BLaER1 (cell line): ENCODE results near the gene CCSER1.

Experiments used
- H3K27ac ChIP-seq: shearing (Covaris generic); formaldehyde crosslinking; 2 replicates; pipeline ENCODE4 v1.8.1; 2022
- H3K27me3 ChIP-seq: shearing (Covaris generic); formaldehyde crosslinking; 2 replicates; pipeline ENCODE4 v1.8.1; 2022
- H3K36me3 ChIP-seq: shearing (Covaris generic); formaldehyde crosslinking; 2 replicates; pipeline ENCODE4 v1.8.1; 2022
- H3K4me1 ChIP-seq: shearing (Covaris generic); formaldehyde crosslinking; 2 replicates; pipeline ENCODE4 v1.8.1; 2022
- H3K4me2 ChIP-seq: shearing (Covaris generic); formaldehyde crosslinking; 2 replicates; pipeline ENCODE4 v1.8.1; 2022
- H3K4me3 ChIP-seq: shearing (Covaris generic); formaldehyde crosslinking; 2 replicates; pipeline ENCODE4 v1.8.1; 2022
- H3K9ac ChIP-seq: shearing (Covaris generic); formaldehyde crosslinking; 2 replicates; pipeline ENCODE4 v1.8.1; 2022
- H3K9me3 ChIP-seq: shearing (Covaris generic); formaldehyde crosslinking; 2 replicates; pipeline ENCODE4 v1.8.1; 2022
- H4K20me1 ChIP-seq: shearing (Covaris generic); formaldehyde crosslinking; 2 replicates; pipeline ENCODE4 v1.8.1; 2022
- Cebpa-rat ChIP-seq: shearing (Covaris generic); IDR thresholded peaks from 2 replicates; pipeline ENCODE4 v1.8.1; 2022

The CCSER1 gene

DNA sequence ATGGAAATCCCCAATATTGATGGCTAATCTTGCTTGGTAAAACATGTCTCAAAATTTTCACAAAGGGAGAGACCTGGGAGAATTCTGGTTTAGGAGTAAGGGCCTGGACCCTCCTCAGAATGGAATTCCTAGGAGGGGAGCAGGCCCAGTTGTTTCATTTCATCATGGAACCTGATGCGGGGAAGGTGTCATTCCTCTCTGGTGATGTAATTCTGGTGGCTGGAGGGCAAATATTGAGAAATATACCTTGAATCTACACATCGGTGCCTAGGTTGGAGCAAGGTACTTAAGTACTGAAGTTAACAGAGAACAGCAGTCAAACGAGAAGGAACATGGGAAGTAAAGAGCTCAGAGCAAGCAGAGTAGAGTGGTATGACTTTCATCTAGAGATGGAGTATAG lies 23.2 kb upstream of the CCSER1 start:
- Histone ChIP-seq H3K4me1 (no peaks in the 10 kb centered on the region), H3K27ac (no peak overlapping the region), H3K9ac (no peak overlapping the region), H3K36me3 (no peaks in the 10 kb centered on the region), H3K4me2 (no peak overlapping the region), H3K9me3 (no peaks in the 10 kb centered on the region), H4K20me1 (no peaks in the 10 kb centered on the region), H3K27me3 (no peaks in the 10 kb centered on the region), H3K4me3 (no peak overlapping the region)
- no peak for TF ChIP-seq Cebpa-rat

DNA sequence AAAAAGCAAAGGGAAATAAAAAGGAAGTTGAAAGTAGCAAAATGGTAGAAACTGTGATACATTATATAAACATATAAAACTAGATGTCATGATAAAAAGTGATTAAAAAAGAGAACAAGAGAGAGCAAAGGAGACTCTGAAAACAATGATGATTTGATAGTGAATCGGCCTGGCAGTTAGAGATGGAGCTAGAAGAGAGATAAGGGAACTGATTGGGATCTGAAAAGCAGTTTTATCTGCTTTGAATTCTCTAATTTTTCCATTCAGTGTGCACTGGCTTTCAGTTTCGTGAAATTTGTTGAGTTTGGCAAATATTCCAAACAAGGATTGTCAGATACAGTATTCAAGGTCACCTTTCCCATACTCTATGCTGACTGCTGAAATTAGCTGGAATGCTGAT lies 21.9 kb upstream of the CCSER1 start:
- no peaks in the 10 kb centered on the region for H3K4me1 ChIP-seq
- TF ChIP-seq Cebpa-rat = no peak
- H3K4me3 ChIP-seq = no peak overlapping the region
- no peaks in the 10 kb centered on the region for H3K36me3 ChIP-seq
- no peak overlapping the region for H3K27ac ChIP-seq
- H4K20me1 ChIP-seq = no peaks in the 10 kb centered on the region
- H3K9ac ChIP-seq = no peak overlapping the region
- no peaks in the 10 kb centered on the region for H3K27me3 ChIP-seq
- no peak overlapping the region for H3K4me2 ChIP-seq
- H3K9me3 ChIP-seq = no peaks in the 10 kb centered on the region

DNA sequence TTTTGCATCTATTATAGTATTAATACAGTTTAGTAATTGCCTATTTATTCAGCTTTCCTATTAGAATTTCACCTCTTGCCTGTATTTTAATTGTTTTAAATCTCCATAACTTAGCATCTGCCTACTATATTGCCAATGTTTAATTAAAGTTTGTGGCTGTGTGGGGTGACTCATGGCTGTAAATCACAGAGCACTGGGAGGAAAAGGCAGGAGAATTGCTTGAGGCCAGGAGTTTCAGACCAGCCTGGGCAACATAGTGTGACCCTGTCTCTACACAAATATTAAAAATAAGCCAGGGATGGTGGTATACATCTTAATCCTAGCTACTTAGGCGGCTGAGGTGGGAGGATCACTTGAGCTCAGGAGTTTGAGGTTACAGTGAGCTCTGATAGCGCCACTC lies 14.5 kb upstream of the CCSER1 start:
- H4K20me1 ChIP-seq = no peaks in the 10 kb centered on the region
- no peak for TF ChIP-seq Cebpa-rat
- no peak overlapping the region for H3K4me3 ChIP-seq
- H3K9me3 ChIP-seq = no peaks in the 10 kb centered on the region
- H3K9ac ChIP-seq = no peak overlapping the region
- no peak overlapping the region for H3K4me2 ChIP-seq
- no peak overlapping the region for H3K27ac ChIP-seq
- H3K27me3 ChIP-seq = no peaks in the 10 kb centered on the region
- no peaks in the 10 kb centered on the region for H3K36me3 ChIP-seq
- H3K4me1 ChIP-seq = no peaks in the 10 kb centered on the region

DNA sequence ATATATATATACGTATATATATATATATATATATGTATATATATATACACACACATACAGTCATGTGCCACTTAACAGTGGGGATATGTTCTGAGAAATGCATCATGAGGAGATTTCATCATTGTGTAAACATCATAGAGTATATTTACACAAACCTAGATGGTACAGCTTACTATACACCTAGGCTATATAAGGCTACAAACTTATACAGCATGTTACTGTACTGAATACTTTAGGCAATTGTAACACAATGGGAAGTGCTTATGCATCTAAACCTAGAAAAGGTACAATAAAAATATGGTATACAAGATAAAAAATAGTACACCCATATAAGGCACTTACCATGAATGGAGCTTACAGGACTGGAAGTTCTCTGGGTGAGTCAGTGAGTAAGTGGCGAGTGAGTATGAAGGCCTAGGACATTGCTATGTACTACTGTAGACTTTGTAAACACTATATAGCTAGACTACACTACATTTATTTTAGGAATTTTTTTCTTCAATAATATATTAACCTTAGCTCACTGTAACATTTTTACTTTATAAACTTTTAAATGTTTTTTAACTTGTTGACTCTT lies 13.2 kb upstream of the CCSER1 start:
- TF ChIP-seq Cebpa-rat = no peak
- H3K4me2 ChIP-seq = no peak overlapping the region
- H3K27ac ChIP-seq = no peak overlapping the region
- no peaks in the 10 kb centered on the region for H3K9me3 ChIP-seq
- H3K27me3 ChIP-seq = no peaks in the 10 kb centered on the region
- no peaks in the 10 kb centered on the region for H3K36me3 ChIP-seq
- no peak overlapping the region for H3K4me3 ChIP-seq
- no peak overlapping the region for H3K9ac ChIP-seq
- no peaks in the 10 kb centered on the region for H4K20me1 ChIP-seq
- H3K4me1 ChIP-seq = no peaks in the 10 kb centered on the region

DNA sequence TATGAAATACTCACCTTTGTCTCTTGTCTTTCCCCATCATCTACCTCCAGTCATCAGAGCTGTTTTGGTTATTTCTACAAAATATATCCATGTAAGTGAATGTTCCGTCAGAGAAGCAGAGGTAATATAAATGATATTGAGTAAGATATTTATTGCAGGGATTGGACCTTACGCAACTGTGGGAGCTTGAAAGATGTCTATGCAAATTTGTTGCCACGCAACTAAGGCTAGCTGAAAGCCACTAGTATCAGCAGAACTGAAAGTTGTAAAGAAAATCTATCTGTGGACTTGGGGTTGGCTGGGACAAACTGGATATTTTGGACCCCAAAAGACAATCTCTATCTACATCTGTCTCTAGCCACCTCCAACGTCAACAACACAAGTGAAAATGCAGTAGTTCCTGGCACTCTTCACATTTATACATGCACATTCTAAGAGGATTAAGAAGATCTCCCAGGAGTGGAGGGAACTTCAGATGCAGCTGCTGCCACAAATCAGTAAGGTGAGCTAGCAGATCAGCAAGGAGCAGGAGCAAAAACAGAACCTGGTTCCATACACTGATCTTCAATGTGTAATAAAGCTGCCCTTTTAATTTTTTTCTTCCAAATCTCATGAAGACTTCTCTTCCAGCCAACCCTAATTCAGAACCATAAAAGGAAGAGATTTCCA lies 8.5 kb upstream of the CCSER1 start:
- no peaks in the 10 kb centered on the region for H3K27me3 ChIP-seq
- H3K4me1 ChIP-seq = no peaks in the 10 kb centered on the region
- no peak overlapping the region for H3K9ac ChIP-seq
- H3K27ac ChIP-seq = no peak overlapping the region
- no peaks in the 10 kb centered on the region for H3K9me3 ChIP-seq
- no peak overlapping the region for H3K4me3 ChIP-seq
- H4K20me1 ChIP-seq = no peaks in the 10 kb centered on the region
- no peaks in the 10 kb centered on the region for H3K36me3 ChIP-seq
- TF ChIP-seq Cebpa-rat = no peak
- no peak overlapping the region for H3K4me2 ChIP-seq

DNA sequence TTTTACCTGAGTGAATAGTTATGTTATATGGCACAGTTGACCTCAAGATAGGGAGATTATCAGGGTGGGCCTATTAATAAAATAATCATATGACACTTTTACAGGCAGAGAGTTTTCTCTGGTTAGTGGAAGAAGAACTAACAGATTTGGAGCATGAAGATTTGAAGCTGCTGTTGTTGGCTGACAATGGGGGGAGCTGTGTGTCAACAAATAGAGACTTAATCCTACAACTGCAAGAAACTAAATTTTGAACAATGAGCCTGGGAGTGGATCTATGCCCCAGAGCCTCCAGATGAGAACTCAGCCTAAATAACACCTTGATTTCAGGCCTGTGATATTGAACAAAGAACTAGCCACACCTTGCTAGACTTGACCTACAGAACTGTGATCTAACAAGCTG lies 7.2 kb upstream of the CCSER1 start:
- Histone ChIP-seq H3K27me3 (no peaks in the 10 kb centered on the region), H3K36me3 (no peaks in the 10 kb centered on the region), H3K4me3 (no peak overlapping the region), H4K20me1 (no peaks in the 10 kb centered on the region), H3K4me2 (no peak overlapping the region), H3K27ac (no peak overlapping the region), H3K9me3 (no peaks in the 10 kb centered on the region), H3K9ac (no peak overlapping the region), H3K4me1 (no peaks in the 10 kb centered on the region)
- no peak for TF ChIP-seq Cebpa-rat

DNA sequence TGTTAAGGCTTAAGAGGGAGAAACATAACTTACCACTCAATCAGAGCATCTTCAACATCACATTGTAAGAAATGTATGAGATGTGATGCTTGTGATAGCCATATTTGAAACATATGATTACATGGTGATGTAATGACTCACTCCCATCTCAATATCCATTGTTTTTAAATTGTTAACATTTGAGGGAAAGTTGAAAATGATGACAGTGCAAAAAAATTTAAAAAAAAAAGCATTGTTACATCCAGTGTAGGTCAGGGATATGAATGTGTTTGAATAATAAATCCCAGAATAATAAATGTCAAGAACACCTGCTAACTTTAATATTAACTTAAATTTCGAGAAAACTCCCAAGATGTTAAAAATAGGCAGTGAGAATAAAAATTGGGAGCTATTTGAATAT lies 6.4 kb upstream of the CCSER1 start:
- Histone ChIP-seq H3K27ac (no peak overlapping the region), H3K4me3 (no peak overlapping the region), H3K27me3 (no peaks in the 10 kb centered on the region), H4K20me1 (no peaks in the 10 kb centered on the region), H3K9me3 (no peaks in the 10 kb centered on the region), H3K9ac (no peak overlapping the region), H3K4me2 (no peak overlapping the region), H3K36me3 (no peaks in the 10 kb centered on the region), H3K4me1 (no peaks in the 10 kb centered on the region)
- TF ChIP-seq Cebpa-rat = no peak

DNA sequence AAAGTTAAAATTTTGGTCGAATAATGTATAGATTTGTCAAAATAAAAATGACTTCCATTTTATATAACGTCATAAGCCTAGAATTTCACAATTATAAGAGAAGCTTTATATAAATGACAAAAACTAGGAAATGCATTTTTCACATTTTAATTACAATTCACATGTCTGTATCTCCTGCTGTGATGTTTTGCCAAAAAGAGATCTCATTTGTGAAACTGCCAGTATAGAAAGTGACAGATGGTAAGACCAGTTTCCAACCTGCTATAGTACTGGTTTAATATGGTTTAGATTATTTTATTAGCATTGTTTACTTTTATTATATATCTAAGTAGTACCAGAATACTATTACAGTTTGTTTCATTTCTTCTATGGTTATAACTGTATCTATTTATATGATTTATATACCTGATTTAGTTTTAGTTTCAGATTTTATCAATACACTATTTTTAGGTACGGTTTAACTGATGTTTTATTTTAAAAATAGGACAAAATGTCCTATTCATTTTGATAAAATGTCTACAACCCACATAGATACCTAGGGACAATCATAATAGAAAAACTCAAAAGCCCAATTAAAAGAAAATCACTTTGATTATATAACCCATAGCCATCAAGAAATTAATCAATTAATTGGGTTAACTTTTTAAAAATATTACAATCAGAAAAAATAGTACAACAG lies 5.4 kb upstream of the CCSER1 start:
- no peaks in the 10 kb centered on the region for H3K27me3 ChIP-seq
- H3K4me1 ChIP-seq = no peaks in the 10 kb centered on the region
- no peak overlapping the region for H3K4me3 ChIP-seq
- no peaks in the 10 kb centered on the region for H3K36me3 ChIP-seq
- no peak overlapping the region for H3K9ac ChIP-seq
- no peak overlapping the region for H3K27ac ChIP-seq
- no peaks in the 10 kb centered on the region for H3K9me3 ChIP-seq
- H4K20me1 ChIP-seq = no peaks in the 10 kb centered on the region
- H3K4me2 ChIP-seq = no peak overlapping the region
- no peak for TF ChIP-seq Cebpa-rat

DNA sequence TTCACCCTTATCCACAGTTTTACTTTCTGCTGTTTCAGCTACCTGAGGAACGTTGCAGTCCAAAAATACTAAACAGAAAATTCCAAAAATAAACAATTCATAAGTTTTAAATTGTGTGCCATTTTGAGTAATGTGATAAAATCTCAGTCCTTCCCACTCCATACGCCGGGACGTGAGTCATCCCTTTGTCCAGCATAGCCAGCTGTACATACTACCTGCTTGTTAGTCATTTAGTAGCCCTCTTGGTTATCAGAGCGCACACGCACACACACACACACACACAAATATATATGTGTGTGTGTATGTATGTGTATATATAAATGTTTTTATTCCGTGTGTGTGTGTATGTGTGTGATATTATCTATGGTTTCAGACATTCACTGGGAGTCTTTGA lies 4.8 kb upstream of the CCSER1 start:
- TF ChIP-seq Cebpa-rat = no peak
- Histone ChIP-seq H3K27ac (no peak overlapping the region), H3K4me2 (no peak overlapping the region)

DNA sequence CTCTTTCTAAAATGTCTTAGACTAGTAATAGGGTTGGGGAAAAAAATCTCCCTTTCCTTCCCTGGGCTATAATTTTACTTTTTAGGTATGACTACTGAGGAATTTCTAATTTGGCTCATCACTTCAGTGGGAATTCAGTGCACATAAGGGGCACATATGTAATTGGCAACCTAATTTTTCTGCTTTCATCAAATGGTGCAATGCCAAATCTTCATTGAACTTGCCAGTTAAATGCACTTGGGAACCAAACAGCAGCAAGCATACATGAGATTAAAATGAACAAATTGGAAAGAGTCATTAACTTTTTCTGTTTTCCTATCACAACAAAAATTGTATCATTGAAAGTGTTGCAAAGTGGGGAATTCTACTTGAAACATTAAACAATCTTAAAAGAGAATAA lies 2.9 kb upstream of the CCSER1 start:
- H3K4me2 ChIP-seq = no peak overlapping the region
- H4K20me1 ChIP-seq = no peaks in the 10 kb centered on the region
- TF ChIP-seq Cebpa-rat = no peak
- no peaks in the 10 kb centered on the region for H3K4me1 ChIP-seq
- H3K9me3 ChIP-seq = peaks cover 17% of the 10 kb centered on the region
- H3K36me3 ChIP-seq = no peaks in the 10 kb centered on the region
- no peak overlapping the region for H3K9ac ChIP-seq
- no peak overlapping the region for H3K4me3 ChIP-seq
- H3K27ac ChIP-seq = no peak overlapping the region
- no peaks in the 10 kb centered on the region for H3K27me3 ChIP-seq

More for the DNA sequence above, 4.8 kb upstream of the CCSER1 start:
- no peaks in the 10 kb centered on the region for H3K36me3 ChIP-seq
- no peak overlapping the region for H3K4me3 ChIP-seq
- no peak overlapping the region for H3K9ac ChIP-seq
- no peaks in the 10 kb centered on the region for H3K27me3 ChIP-seq
- H3K4me1 ChIP-seq = no peaks in the 10 kb centered on the region
- no peaks in the 10 kb centered on the region for H4K20me1 ChIP-seq
- H3K9me3 ChIP-seq = peaks cover 4% of the 10 kb centered on the region
